ENCODE data around the gene LRRFIP1. TPM values are rescaled to one million over a fixed set of nuclear protein-coding genes. Genes with fewer than 3 reads are reported as not detected.
A peak's percentile ranks its signal among the peaks of the same experiment; 100 is the strongest.
"Not testable (repeated sequence)": the region's sequence is repeated elsewhere in the genome, so short reads cannot be mapped to it uniquely, and the experiment has no call there.

The LRRFIP1 gene
- total and polyA plus RNA-seq, 8 donors = 104 to 160 (median 122) TPM

DNA sequence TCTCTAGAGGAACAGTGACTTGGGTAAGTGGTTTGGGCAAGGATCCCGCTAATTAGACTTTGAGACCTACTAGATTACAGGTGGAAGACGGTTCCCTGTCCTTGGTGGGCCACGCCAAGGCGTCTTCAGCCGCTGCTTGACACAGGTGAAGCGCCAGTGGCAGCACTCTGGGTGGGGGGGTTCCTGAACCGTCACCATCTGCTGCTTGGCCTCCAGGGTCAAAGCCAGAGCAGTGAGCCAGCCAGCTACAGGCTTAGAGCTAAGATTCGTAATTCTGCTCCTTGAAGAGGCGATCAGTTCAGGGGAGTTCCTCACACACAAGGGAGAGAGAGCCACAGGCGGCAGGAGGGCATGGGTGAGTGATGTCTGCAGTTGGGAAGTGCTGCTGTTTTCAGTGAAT lies 131.8 kb downstream of the LRRFIP1 start:
- TF ChIP-seq, protein P1, sequence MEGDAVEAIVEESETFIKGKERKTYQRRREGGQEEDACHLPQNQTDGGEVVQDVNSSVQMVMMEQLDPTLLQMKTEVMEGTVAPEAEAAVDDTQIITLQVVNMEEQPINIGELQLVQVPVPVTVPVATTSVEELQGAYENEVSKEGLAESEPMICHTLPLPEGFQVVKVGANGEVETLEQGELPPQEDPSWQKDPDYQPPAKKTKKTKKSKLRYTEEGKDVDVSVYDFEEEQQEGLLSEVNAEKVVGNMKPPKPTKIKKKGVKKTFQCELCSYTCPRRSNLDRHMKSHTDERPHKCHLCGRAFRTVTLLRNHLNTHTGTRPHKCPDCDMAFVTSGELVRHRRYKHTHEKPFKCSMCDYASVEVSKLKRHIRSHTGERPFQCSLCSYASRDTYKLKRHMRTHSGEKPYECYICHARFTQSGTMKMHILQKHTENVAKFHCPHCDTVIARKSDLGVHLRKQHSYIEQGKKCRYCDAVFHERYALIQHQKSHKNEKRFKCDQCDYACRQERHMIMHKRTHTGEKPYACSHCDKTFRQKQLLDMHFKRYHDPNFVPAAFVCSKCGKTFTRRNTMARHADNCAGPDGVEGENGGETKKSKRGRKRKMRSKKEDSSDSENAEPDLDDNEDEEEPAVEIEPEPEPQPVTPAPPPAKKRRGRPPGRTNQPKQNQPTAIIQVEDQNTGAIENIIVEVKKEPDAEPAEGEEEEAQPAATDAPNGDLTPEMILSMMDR (IDR thresholded peaks at IDR 0.05) = no peak
- no peaks in the 10 kb centered on the region for H3K27me3 ChIP-seq
- H3K27ac ChIP-seq = no peak overlapping the region
- no peaks in the 10 kb centered on the region for H3K4me1 ChIP-seq
- H3K36me3 ChIP-seq = peaks cover 0 to 100% of the 10 kb centered on the region in 2 donors
- intact Hi-C loops (cut with DNase I) = no loop called here
- no peak overlapping the region for H3K4me3 ChIP-seq
- no peaks in the 10 kb centered on the region for H3K9me3 ChIP-seq
- no peak for ATAC-seq
- DNase-seq = no peak

DNA sequence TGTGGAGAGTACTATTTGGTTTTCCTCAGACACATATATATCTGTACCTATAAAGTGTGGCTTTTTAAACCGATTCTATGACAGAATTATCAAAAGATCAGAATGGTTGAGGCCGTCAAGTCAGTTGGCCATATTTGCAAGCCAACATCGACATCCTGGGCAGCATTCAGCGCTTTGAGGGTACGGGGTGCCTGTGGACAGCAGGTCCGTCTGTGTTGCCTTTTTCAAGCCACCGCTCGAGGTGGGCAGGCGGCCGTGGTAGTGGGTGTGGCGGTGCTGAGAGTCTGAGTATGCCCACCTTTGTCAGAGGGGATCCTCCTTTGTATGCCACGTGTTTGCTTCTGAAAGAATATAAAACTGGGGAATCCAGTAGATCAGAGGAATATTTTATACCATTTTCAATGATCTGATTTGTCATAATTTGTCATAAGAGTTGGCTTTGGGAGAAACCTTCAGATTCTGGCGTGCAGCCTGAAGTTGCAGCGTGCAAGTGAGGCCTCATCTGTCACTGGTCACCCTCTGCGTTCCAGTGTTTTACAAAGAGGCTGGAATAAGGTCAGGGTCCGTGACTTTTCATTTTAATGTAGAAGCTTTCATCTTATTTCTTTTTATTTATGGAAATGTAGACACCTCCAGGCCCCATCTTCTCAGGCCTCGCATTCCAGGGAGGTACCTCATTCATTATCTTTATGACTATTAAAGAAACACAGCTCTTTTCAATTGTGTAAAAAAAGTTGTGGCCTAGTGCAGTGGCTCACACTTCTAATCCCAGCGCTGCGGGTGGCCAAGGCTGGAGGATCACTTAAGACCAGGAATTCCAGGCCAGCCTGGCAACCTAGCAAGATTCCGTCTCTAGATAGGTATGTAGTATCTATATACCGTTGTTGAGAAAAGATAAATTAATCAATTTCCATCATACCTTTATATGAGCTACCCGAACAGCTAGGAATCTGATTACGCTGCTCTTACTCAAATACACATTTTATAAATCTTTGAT lies 133.4 kb downstream of the LRRFIP1 start:
- no peak for ATAC-seq
- TF ChIP-seq, protein P1 (IDR thresholded peaks at IDR 0.05) = no peak

GRCh38 chr2:237762291-237763182 lies 135.2 kb downstream of the LRRFIP1 start:
- ATAC-seq; DNase-seq; H3K4me1 ChIP-seq; intact Hi-C loops (cut with DNase I); H3K9me3 ChIP-seq; H3K27me3 ChIP-seq; H3K27ac ChIP-seq; H3K4me3 ChIP-seq: not testable (repeated sequence)
- H3K36me3 ChIP-seq = peaks cover 0 to 97% of the 10 kb centered on the region in 2 donors

More for the DNA sequence above, 133.4 kb downstream of the LRRFIP1 start:
- no peaks in the 10 kb centered on the region for H3K27me3 ChIP-seq
- intact Hi-C loops (cut with DNase I) = no loop called here
- H3K9me3 ChIP-seq = no peaks in the 10 kb centered on the region
- peaks cover 0 to 97% of the 10 kb centered on the region in 2 donors for H3K36me3 ChIP-seq
- no peak overlapping the region for H3K27ac ChIP-seq
- no peaks in the 10 kb centered on the region for H3K4me1 ChIP-seq
- no peak overlapping the region for H3K4me3 ChIP-seq
- DNase-seq = no peak

DNA sequence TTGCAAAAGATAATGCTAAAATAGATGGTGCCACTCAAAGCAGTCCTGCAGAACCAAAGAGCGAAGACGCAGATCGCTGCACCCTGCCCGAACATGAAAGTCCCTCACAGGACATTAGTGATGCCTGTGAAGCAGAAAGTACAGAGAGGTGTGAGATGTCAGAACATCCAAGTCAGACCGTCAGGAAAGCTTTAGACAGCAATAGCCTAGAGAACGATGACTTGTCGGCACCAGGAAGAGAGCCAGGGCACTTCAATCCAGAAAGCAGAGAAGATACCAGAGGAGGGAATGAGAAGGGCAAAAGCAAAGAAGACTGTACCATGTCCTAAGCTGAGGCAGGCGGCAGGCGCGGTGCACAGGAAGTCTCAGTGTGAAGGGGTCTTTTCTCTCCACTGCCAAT lies 136.4 kb downstream of the LRRFIP1 start:
- Histone ChIP-seq H3K9me3 (no peaks in the 10 kb centered on the region), H3K4me1 (no peaks in the 10 kb centered on the region), H3K36me3 (peaks cover 0 to 93% of the 10 kb centered on the region in 2 donors), H3K4me3 (no peak overlapping the region), H3K27me3 (no peaks in the 10 kb centered on the region), H3K27ac (no peak overlapping the region)
- DNase-seq (no peak), ATAC-seq (no peak)
- intact Hi-C loops (cut with DNase I) = no loop called here
- TF ChIP-seq, protein P1 (IDR thresholded peaks at IDR 0.05) = no peak

DNA sequence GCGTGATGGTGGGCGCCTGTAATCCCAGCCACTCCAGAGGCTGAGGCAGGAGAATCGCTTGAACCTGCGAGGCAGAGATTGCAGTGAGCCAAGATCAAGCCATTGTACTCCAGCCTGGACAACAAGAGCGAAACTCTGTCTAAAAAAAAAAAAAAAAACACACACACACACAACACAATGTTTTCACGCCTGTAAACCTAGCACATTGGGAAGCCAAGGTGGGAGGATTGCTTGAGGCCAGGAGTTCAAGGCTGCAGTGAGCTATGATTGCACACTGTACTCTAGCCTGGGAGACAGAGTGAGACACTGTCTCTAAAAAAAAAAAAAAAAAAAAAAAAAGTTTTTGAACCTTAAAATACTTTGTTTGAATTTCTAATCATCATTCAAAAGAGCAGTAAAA lies 137.7 kb downstream of the LRRFIP1 start:
- peaks cover 0 to 93% of the 10 kb centered on the region in 2 donors for H3K36me3 ChIP-seq
- H3K4me3 ChIP-seq; intact Hi-C loops (cut with DNase I); H3K4me1 ChIP-seq; DNase-seq; H3K27ac ChIP-seq; H3K27me3 ChIP-seq; ATAC-seq; H3K9me3 ChIP-seq: not testable (repeated sequence)

DNA sequence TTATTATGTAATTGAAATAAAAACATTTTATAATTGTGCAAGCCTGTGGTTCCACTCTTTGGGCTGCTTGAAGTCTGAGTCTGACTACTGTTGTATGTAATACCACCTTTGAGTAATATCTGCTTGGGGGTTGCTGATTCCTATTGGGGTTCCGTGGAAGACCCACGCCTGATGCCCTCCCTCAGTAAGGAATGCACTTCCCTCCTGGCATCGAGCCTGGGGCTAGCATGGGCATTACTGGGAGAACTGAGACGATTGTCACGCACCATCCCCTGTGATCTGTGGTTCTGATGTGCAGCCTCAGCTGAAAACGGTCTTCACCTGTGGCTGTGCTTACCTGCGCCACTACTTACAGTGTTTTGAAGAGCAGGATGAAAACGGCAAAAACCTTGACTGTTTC lies 138.5 kb downstream of the LRRFIP1 start:
- DNase-seq = no peak
- Histone ChIP-seq H3K36me3 (peaks cover 0 to 93% of the 10 kb centered on the region in 2 donors), H3K9me3 (no peaks in the 10 kb centered on the region), H3K4me1 (no peaks in the 10 kb centered on the region), H3K4me3 (no peak overlapping the region), H3K27me3 (no peaks in the 10 kb centered on the region), H3K27ac (no peak overlapping the region)
- ATAC-seq = peak; percentile 26
- intact Hi-C loops (cut with DNase I) = no loop called here
- TF ChIP-seq, protein P1 (IDR thresholded peaks at IDR 0.05) = no peak
